T1000 (cell line): ENCODE data around the gene MOSMO.
"Not testable (repeated sequence)": the region's sequence is repeated elsewhere in the genome, so short reads cannot be mapped to it uniquely, and the experiment has no call there.

ENCODE experiments used
- DNase-seq: peaks from one replicate; lab custom pipeline; 2025; ENCODE audit warnings: mixed read lengths; lab: John Stamatoyannopoulos, UW

The MOSMO gene

GRCh38 chr16:22093331-22093730 is 85.4 kb downstream of the MOSMO start:
- no peak for DNase-seq

- DNase-seq, result no peak
Measured at GRCh38 chr16:22093996-22094395, 86.1 kb downstream of the MOSMO start.

- DNase-seq, result no peak
Measured at GRCh38 chr16:22098405-22099255, 90.7 kb downstream of the MOSMO start.

DNA sequence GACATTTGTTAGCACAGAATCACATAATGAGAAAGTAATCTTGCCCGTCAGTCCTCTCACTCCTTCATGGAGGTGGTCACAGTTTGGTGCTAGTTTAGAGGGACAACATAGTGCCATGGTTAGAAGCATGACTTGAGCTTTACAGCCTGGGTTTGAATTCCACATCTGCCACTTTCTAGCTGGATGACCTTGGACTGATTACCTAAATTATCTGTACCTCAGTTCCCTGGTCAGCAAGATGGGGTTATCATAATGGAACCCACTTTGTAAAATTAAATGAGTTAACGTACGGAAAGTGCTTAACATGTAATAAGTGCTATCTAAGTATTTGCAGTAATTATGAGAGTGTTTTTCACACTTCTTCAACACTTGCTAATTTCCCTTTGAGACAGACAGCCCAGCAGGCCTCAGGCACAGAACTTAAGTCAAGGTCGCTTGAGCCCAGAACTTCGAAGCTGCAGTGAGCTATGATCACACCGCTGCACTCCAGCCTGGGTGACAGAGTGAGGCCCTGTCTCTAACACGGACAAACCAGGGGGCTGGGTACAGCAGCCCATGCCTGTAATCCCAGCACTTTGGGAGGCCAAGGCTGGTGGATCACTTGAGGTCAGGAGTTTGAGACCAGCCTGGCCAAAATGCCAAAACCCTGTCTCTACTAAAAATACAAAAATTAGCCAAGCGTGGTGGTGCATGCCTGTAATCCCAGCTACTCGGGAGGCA is 91.5 kb downstream of the MOSMO start:
- no peak for DNase-seq

- DNase-seq, result no peak
Measured at GRCh38 chr16:22103441-22103840, 95.5 kb downstream of the MOSMO start.

GRCh38 chr16:22109258-22109898 is 101.5 kb downstream of the MOSMO start:
- no peak for DNase-seq

DNA sequence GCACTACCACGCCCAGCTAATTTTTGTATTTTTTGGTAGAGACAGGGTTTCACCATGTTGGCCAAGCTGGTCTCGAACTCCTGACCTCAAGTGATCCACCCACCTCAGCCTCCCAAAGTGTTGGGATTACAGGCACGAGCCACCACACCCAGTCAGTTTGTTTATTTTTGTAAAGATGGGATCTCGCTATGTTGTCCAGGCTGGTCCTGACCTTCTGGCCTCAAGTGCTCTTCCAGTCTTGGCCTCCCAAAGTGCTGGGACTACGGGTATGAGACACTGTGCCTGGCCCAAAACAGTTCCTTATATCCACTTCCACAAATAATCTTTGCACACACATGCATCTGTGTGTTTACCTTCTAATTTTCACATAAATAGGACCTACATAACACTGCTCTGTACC is 103.7 kb downstream of the MOSMO start:
- DNase-seq, result not testable (repeated sequence)

DNA sequence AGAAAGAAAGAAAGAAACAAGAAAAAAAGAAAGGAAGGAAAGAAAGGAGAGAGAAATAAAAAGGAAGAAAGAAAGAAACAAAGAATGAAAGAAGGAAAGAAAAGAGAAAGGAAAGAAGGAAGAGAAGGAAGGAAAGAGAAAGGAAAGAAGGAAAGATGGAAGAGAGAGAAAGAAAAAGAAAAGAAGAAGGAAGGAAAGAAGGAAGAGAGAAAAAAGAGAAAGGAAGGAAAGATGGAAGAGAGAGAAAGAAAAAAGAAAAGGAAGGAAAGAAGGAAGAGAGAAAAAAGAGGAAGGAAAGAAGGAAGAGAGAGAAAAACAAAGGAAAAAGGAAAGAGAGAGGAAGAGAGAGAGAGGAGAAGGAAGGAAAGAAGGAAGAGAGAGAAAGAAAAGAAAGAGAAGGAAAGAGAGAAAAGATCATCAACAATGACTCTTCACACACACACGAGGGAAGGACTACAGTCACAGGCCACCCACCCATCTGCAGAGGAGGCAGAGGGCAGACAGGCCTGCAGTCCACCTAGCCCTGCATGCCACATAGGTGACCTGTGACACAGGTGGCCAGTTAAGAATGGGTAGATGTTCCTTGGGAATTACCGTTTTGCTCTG is 108.3 kb downstream of the MOSMO start:
- DNase-seq, result no peak

GRCh38 chr16:22117609-22118008 is 109.7 kb downstream of the MOSMO start:
- DNase-seq, result no peak

GRCh38 chr16:22120440-22120839 is 112.5 kb downstream of the MOSMO start:
- no peak for DNase-seq

GRCh38 chr16:22122239-22122638 is 114.3 kb downstream of the MOSMO start:
- no peak for DNase-seq

- DNase-seq, result no peak
Measured at GRCh38 chr16:22123146-22123545, 115.2 kb downstream of the MOSMO start.

- DNase-seq, result no peak
Measured at GRCh38 chr16:22123759-22124490, 116.0 kb downstream of the MOSMO start.

- DNase-seq, result no peak
Measured at GRCh38 chr16:22124583-22125284, 116.8 kb downstream of the MOSMO start.

DNA sequence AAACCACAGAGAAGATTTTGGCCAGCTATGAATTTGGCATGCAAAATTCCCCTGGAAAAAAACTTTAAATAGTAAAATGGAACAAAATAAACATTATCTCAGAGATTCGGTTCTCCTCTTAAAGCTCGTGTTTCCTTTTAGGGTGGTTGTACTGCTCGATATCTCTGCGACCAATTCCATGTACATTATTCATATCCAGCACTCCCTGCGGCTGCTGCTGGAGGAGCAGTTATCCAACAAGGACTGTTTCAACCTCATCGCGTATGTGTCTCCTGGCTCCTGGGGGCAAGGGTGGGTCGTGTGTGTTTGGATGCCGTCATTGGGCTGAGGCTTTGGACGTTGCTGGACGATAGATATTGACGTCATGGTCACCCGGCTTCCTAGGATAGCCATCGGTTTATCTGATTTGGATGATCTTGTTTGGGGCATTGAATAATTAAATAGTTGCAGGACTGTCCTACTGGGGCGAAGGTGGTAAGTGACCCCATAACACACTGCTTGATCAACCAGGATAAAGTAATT is 118.2 kb downstream of the MOSMO start:
- DNase-seq, result no peak

DNA sequence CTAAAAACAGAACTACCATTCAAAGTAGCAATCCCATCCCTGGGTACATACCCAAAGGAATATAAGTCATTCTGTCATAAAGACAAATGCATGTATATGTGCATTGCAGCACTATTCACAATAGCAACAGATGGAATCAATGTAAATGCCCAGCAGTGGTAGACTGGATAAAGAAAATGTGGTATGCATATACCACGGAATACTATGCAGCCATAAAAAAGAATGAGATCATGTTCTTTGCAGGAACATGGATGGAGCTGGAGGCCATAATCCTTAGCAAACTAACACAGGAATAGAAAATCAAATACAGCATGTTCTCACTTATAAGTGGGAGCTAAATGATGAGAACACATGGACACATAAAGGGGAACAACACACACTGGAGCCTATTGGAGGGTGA is 120.6 kb downstream of the MOSMO start:
- not testable (repeated sequence) for DNase-seq

- no peak for DNase-seq
Measured at GRCh38 chr16:22130528-22130927, 122.6 kb downstream of the MOSMO start.

GRCh38 chr16:22132801-22133200 is 124.9 kb downstream of the MOSMO start:
- no peak for DNase-seq
